Measurements from ENCODE around the gene LARP4. TPM values are rescaled to one million over a fixed set of nuclear protein-coding genes. Genes with fewer than 3 reads are reported as not detected.

The LARP4 gene
- total and polyA plus RNA-seq, 12 donors, result 9.4 to 111 (median 52.8) TPM

- Histone ChIP-seq H3K27me3 (no peaks in the 10 kb centered on the region), H3K9me3 (replicated peaks in 1 of 3) (no peaks in the 10 kb centered on the region), H3K36me3 (replicated peaks in 1 of 2) (no peaks in the 10 kb centered on the region), H3K4me3 (no peak overlapping the region), H3K4me1 (replicated peaks in 1 of 2) (peaks cover 3 to 36% of the 10 kb centered on the region in 2 donors), H3K27ac (no peak overlapping the region)
- intact Hi-C loops (cut with DNase I), result no loop called here
- no peak for TF ChIP-seq CTCF (IDR thresholded peaks at IDR 0.05)
- no peak for TF ChIP-seq POLR2A (IDR thresholded peaks at IDR 0.05)
- 85 to 93% (median 89%) methylated on average over 3 of the region's 3 CpGs for WGBS, 4 donors
- DNase-seq, result no peak
Measured at GRCh38 chr12:50529345-50529744, 128.7 kb downstream of the LARP4 start.

Other genes starting within 250 kb of the LARP4 start
- 10 to 100 TPM; 19.4 to 48.1 (median 36.8) TPM for gene CERS5, start 233.5 kb upstream of the LARP4 start, total RNA-seq
- 100 to 1,000 TPM in 1 of 3 donors, 10 to 100 TPM in 2; 35.8 to 110 (median 98.8) TPM for gene CERS5, start 233.5 kb upstream of the LARP4 start, polyA plus RNA-seq
- gene LIMA1, start 117.4 kb upstream of the LARP4 start, total RNA-seq, result 100 to 1,000 TPM in 3 of 9 donors, 10 to 100 TPM in 6; 44.3 to 134 (median 92.8) TPM
- gene LIMA1, start 117.4 kb upstream of the LARP4 start, polyA plus RNA-seq, result 10 to 100 TPM; 49.8 to 84.7 (median 61.0) TPM
- gene FAM186A, start 4.3 kb upstream of the LARP4 start, total RNA-seq, result not detected
- gene FAM186A, start 4.3 kb upstream of the LARP4 start, polyA plus RNA-seq, result under 1 TPM in 2 of 3 donors, not detected in 1; 0.03 to 0.08 TPM
- gene DIP2B, start 104.1 kb downstream of the LARP4 start, total RNA-seq, result 10 to 100 TPM; 17.6 to 46.6 (median 32.5) TPM
- gene DIP2B, start 104.1 kb downstream of the LARP4 start, polyA plus RNA-seq, result 10 to 100 TPM in 1 of 3 donors, 1 to 10 TPM in 2; 3.4 to 12.9 (median 5.2) TPM